ENCODE data around the gene GALNS.
A peak's percentile ranks its signal among the peaks of the same experiment; 100 is the strongest.

The GALNS gene

DNA sequence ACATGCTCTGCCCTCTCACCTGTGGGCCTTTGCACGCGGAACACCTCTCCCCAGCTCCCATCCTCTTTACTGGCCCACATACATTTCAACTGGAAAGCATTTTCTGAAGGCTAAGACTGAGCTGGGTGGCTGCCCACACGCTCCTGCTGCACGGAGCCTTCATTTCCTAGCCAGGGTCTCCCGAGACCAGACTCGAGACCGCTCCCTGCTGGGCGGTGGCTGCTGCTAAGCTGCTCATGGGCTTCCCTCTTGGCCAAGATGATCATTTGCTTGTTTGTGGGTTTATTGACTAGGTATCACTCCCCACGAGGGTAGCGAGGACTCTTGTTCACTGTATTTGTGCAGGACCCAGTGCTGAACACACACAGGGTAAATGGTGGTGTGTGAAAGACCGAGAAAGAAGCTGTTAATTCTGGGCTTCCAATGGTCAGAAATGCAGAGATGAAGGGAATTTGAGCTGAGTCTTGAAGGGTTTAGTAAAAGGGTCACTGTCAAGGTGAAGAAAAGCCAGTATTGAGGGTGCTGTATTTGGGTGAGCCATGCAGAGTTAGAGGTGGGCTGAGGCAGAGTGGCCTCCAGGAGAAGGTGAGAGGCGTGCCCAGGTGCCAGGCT lies 1.1 kb upstream of the GALNS start:
- peak; percentile 82 for DNase-seq (ENCODE audit: low read depth)

DNA sequence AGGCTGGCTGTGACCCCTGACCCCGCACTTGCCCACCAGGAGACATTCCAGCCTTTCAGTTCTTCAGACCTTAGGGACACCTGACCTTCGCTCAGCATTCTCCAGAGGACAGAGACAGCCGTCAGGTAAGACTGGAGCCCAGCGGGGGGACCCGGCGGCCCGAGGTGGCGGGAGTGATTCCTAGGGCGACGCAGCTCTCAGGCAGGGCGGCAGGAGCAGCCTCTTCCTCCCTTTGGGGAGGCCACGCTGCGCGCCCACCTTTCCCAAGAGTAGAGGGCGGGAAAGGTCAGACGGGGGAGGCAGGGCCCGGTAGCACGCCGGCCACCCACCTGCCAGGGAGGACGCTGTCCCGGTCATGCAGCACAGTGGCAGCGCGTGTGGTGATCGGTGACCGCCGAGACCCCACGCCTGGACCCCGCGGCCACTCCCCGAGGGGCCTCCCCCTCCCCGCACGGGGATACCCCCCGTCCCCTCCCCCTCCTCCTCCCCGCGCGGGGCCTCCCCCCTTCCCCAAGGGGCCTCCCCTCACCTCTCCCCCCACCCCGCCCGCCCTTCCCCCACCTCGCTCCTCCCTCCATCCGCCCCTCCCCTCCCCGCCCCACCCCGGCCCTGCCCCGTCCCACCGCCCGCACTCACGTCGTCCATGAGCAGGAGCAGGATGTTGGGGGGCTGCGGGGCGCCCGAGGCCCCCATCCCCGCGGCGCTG lies 472 bp downstream of the GALNS start:
- DNase-seq (ENCODE audit: low read depth) = peak; percentile 20

DNA sequence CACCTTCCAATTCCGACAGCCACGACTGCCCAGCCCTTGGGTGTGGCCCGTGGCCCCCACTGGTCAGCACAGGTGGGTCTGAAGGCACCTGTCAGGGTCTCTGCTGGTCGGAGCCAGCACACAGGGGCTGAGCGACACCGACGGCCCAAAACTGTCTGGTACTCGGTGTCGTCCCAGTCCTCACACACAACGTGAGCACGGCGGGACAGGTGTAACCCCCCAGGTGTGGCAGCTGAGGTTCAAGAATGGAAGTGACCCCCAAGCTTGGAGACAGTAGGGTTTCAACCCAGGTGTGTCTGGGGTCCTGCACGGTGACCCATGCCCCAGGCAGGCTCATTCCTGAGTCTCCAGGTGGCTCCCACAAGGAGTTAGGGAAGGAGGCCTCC lies 1.0 kb downstream of the GALNS start:
- DNase-seq (ENCODE audit: low read depth) = no peak

DNA sequence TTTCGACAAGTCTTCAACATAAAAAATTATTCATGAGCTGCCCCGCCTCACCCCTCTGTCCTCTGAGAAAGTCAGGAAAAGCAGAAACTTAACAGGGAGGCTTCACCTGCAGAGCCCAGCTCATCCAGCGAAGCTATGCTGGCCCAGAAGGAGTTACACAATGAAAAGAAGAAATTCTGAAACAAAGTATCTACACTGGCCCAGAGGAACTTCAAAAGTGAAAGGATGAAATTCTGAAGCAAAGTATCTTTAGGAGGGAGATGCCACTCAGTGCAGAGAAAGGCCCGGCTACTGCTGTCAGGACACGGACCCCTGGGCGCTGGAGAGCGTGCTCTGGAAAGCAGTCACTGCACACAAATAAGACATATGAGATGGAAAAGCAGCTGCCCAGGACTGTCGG lies 1.6 kb downstream of the GALNS start:
- DNase-seq (ENCODE audit: low read depth) = no peak

DNA sequence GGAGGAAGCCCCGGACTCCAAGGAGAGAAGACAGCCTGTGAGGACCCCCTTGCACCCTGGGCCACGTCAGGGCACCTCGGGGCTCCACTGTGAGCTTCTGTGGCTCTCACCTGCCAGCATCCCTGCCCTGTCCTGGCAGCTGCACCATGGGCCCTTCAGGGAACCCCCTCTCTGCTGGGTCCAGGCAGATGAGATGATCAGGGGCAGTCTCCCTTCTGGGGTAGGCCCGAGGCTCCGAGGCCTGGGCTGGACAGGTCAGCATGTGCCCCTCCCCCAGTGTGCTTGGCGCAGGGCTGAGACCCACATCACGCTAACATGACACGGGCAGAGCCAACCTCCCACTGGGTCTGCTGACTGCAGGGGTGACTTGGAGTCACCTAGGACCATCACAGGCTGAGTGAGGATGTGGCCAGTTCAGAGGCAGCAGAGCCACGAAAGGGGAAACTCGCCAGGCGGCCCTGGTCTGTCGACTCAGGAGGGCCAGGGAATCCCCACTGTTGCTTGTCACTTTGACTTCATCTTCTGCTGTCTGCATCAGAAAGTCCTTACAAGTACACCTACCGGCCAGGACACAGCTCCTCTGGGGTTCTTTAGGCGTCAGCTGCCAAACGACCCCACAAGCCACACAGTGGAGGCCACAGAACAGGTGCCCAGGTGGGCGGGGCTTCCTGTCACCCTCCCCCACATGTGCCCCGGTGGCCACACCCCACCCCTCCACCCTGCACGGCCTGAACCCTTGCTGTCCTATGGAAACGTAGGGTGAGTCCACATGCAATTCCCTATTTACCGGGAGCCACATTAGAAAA lies 2.2 kb downstream of the GALNS start:
- DNase-seq (ENCODE audit: low read depth) = no peak

DNA sequence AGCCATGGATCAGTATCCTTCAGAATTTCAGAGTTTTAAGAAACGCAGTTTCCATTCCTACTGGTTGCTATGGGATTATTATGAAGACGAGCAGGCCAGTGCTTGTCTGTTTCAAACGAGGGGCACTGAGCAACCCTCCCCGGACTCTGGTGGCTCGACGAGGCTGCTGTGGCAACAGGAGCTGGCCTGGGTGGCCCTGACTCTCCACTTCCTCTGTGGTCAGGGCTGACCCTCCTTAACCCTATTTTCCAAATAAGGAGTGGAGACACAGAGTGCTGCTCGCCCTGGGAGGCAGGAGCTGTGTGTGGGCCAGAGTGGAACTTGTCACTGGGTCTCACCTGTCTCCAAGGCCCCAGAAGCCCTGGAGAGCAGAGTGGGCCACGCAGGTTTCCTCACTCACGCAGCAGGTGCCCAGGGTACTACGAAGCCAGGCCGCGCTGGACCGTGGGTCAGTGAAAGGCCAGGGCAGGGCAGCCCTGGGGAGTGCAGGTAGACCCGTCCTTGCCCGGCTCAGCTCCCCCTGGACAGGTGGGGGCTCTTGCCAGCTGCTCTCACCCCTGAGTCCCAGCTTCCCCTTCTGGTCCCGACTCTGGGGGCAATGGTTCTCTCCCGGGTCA lies 3.3 kb downstream of the GALNS start:
- DNase-seq (ENCODE audit: low read depth) = no peak

DNA sequence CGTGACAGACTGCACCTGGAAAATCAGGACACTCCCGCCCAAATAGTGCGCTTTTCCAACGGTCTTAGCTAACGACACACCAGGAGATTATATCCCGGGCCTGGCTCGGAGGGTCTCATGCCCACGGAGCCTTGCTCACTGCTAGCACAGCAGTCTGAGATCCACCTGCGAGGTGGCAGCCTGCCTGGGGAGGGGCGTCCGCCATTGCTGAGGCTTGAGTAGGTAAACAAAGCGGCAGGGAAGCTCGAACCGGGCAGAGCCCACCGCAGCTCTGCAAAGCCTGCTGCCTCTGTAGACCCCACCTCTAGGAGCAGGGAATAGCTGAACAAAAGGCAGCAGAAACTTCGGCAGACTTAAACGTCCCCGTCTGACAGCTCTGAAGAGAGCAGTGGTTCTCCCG lies 5.1 kb downstream of the GALNS start:
- DNase-seq (ENCODE audit: low read depth) = no peak

DNA sequence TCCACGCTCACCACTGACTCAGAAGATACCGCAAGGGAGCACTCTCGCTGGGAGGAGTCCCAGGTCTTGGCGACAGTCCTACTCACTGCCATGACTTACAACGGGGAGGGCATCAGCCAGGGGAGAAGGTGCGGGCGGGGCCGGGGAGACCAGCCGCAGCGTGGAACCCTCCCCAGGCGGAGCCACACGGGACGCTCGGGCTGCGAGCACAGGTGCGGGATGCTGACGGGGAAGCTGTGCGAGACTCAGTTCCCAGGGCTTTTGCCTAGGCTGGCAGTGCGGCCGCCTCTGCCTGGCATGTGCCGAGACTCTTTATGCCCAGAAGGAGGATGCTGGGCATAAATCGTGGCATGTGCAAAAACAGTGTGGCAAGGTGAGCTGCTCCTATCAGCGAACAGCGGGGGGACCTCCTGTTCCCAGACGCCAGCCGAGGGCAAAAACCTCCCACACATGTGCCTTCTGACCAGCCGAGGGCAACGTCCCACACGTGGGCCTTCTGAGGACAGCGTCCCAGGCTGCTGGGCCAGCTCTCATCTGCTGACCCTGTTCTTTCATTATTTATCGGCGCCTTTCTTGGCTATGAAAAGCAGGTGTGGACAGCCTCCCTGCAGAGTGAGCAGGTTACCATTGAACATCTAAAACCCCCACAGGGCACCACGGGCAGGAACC lies 6.1 kb downstream of the GALNS start:
- no peak for DNase-seq (ENCODE audit: low read depth)

DNA sequence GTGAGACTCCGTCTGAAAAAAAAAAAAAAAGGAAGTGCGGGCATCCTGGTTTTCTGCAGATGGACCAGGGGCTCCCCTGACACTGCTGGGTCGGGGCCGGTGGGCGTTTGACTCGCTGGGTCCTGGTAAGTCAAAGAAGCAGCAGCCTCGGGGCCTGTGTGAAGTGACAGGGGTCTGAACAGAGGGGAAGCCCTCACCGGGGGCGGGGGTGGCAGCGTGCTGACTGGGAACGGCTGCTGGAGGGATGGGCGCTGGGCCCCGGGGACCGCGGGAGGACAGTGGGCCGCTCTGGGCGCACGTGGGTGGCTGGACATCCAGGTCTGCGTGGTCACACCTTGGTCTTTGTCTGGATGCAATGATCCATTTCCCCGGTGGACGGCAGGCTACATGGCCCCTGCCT lies 8.2 kb downstream of the GALNS start:
- DNase-seq (ENCODE audit: low read depth) = no peak

DNA sequence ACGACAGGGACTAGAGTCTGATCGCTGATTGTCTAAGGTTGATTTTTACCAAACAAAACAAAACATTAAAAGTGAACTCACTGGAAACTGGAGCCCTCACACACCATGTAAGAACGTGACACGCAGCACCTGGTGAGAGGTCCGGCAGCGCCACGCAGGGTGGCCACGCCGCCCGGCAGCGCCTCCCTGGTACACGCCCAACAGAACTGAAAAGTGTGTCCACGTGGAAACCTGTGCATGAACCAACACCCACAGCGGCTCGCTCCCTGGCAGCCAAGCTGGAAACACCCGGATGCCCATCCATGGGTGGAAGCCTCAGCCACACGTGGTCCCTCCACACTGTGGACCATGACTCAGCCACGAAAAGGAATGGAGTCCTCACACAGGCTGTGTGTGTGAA lies 9.1 kb downstream of the GALNS start:
- no peak for DNase-seq (ENCODE audit: low read depth)

DNA sequence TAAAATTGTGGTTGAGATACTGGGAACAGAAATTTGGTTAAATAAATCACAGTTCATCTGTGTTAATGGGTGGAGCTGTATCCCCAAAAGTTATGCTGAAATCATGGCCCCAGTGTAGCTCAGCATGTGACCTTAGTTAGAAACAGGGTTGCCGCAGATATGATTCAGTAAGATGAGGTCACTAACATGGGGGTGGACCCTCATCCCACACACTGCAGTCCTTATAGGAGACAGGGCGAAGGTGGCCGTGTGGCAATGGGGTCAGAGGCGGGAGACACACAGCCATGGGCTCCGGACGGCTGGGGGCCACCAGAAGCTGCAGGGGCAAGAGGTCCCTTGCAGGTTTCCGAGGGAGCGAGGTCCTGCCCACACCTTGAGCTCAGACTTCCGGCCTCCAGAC lies 10.7 kb downstream of the GALNS start:
- DNase-seq (ENCODE audit: low read depth) = peak; percentile 54

DNA sequence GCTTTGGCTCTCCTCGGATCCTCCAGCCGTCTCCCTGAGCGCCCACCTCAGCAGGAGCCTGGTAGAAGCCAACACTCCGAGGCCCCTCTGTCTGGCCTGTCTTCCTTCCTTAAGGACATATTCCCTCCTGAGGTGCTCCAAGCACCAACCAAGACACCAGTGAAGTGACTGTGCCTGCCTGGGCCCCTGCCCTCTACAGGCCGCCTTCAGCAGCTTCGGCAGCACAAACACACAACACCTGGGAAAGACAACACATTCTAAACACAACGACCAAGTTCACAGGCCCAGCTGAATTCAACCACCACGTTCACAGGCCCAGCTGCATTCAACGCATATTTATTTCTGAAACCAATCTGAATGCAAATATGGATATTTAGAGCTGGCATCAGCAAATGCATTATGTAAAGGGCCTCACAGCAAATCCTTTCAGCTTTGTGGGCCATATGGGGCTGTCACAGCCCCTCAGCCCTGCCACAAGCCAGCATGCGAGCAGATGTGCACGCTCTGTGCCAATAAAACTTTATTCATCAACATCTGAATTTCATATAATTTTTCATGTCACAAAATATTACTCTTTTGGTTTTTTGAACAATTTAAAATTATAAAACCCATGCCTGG lies 12.2 kb downstream of the GALNS start:
- DNase-seq (ENCODE audit: low read depth) = no peak

DNA sequence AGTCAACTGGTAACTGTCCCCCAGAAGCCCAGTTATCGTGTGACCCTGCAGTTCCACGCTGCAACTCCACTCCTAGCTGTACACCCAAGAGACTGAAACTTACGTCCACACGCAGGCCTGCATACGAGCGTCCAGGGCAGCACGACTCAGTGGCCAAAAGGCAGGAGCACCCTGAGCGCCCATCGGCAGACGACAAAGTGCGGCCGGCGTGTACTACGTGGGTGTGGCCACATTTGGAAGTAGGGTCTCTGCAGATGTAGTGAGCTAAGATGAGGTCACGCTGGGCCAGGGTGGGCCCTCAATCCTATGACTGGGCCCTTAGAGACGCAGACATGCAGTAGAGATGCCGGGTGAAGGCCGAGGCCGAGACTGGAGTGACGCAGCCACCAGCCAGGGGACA lies 13.5 kb downstream of the GALNS start:
- DNase-seq (ENCODE audit: low read depth) = no peak

DNA sequence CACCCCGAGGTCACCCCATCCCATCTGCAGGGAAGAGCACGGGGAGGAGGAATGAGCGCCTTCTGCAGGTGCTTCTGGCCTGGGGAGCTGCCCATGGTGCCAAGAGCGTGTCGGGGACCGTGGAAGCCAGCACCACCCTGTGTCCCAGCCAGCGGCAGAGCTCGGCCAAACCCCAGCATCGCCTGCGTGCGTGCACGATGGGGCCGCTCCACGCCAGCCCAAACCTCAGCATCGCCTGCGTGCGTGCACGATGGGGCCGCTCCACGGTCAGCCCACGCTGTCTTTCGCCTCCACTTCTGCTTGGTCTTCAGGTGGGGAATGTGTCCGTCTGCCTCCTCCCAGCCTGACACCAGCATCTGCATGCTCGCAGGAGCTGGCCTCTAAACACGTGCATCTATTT lies 13.9 kb downstream of the GALNS start:
- no peak for DNase-seq (ENCODE audit: low read depth)

DNA sequence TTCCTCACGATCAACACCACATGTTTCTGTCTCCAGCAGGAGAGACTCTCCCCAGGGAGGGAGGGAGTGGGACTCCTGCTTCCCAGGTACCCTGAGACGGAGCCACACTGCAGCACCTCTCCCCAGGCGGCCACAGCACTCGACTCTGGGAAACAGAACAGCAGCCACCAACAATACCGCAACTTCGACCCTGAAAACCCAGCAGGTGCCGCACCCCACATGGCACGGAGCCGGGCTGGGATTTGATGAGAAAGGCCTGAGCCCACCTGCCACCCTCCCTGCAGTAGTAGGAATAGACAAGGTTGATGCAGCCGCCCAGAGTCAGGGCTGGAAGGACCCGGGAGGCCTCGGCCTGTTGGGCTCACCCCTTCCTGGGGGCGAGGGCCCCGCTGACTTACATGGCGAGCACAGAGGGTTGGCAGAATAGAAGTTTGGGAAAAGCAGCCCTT lies 14.4 kb downstream of the GALNS start:
- no peak for DNase-seq (ENCODE audit: low read depth)

DNA sequence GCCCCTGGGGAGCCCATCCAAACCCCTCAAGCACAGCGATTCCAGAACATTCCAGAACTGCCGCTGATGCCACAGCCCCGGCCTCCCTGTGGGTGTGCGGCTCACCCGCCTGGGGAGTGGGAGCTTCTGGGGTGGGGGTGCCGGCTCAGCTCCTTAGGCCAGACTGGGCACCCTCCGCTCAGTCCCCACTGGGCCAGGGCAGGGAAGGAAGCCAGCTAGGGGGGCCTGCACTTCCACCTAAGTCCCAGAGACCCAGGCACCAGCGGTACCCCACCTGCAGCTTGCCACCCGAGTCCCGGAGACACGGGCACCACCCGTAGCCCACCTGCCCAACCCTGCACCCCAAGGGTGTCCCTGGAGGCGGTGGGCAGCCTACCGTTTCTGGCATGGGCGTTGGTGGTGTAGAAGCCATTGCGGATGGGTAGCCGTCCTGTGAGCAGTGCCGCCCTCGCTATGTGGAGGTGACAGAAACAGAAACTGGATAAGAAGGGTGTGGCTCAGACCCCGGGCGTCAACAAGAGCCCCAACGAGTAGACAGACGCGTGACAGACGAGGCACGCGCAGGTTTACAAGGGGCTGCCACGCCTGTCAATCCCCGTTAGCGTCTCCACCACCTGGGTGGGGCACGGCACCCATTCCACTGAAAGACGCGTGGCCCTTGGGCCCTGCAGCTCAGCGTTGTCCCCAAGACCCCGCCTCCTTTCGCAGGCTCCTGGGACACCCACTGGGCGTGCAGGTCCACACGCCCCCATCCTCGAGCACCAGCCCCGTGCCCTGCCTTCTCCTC lies 15.0 kb downstream of the GALNS start:
- no peak for DNase-seq (ENCODE audit: low read depth)

DNA sequence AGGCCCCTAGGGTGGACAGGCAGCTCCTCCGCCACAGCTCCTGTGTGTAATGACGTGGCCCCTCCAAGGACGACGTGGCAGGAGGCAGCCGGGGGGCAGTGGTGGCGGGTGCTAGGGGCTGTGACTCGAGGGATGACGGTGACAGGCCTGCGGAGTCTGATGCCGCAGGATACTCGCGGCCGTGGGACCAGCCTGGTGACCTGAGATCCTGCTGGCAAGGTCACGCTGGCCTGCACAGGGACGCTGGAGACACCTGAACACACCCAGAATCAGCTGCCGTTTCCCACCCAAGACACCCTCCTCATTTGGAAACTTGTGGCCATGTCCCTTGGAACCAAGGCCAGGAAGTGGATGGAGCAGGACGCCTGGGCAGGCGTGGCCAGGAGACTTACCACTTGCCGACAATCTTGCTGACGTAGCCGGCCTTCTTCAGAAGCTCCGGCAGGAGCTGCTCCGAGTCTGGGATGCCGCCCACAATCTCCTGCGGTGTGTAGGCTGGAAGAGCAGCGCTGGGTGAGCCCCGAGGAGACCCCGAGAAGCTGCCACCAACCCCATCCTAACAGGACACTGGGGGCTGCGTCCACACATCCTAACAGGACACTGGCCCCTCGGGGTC lies 16.0 kb downstream of the GALNS start:
- DNase-seq (ENCODE audit: low read depth) = no peak

DNA sequence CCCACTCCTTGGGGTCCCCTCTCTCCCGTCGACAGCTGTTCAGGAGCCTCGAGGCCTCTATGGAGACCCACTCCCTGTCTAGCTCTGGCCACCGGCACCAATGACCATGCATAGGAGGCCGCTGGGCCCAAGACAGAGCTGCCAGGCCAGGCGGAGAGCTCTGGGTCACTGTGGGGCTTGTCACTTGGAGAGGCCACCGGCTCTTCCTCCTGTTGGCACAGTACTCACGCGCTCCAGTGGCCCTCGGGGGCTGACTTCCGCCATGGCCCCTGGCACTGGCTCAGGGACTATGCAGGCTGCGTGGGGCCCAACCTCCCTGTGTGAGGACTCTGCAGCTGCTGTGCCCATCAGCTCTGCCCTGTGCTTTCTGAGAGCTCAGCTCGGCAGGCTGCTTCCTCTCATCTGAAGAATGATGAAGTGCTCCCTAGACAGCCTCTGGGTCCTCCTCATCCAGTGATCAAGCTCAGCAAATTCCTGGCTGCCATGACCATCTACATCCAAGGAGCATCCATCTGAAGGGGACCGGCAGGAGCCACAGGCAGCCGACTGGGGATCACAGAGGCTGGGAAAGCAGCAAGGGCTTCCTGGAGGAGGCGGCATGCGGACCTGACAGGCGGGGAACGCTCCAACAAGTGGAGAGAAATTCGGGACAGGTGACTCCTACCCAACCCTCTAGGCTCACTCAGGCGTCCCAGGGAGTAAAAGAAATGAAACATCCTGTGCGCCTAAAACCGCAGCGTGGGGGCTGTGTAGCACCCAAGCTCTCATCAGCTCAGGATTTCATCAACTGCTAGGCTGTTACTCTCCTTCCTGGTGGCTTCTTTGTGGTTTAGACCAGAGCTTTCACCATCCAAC lies 16.8 kb downstream of the GALNS start:
- no peak for DNase-seq (ENCODE audit: low read depth)

DNA sequence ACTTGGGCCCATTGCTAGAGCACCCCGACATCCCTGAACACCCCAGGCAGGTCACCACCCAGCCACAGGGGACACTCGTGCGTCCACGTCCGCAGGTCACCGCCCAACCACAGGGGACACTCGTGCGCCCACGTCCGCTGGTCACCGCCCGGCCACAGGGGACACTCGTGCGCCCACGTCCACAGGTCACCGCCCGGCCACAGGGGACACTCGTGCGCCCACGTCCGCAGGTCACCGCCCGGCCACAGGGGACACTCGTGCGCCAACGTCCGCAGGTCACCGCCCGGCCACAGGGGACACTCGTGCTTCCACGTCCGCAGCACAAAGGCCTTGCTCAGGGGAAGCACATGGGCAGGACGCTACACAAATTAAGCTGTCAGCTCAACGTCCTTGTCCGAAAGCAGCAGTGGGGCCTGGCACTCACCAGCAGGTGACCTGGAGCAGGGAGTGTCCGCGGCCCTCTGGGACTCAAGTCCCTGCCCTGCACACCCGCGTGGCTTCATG lies 17.7 kb downstream of the GALNS start:
- DNase-seq (ENCODE audit: low read depth) = no peak
